Astrocyte (in vitro differentiated cells and primary cell): ENCODE data around the gene EVI5L.

ENCODE experiments used
- CTCF ChIP-seq: IDR thresholded peaks from 2 replicates; pipeline ENCODE4 v1.5.1; 2011; ENCODE audit warnings: low read depth, mild to moderate bottlenecking, inconsistent platforms, low read length, moderate library complexity; ENCODE audit not compliant: insufficient read depth
- EZH2 ChIP-seq: IDR thresholded peaks from 2 replicates; pipeline ENCODE4 v1.6.1; 2012; ENCODE audit warnings: mild to moderate bottlenecking, low read length, inconsistent platforms; ENCODE audit not compliant: insufficient read depth

DNA sequence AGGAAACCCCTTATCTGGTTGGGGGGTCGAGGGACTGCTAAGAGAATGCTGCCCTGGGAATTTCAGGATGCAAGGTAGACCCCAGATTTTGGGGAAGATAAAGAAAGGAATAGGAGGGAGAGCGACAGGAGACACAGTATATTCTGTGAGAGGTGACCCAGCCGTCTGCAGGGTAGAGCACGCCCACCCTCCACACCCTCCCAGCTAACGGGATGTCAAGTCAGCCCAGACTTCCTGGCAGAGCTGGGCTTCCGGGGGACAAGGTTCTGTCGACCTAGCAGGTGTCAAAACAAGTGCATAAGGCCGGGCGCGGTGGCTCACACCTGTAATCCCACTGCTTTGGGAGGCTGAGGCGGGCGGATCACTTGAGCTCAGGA, 44.9 kb downstream of the EVI5L start:
- no peak for TF ChIP-seq CTCF
- TF ChIP-seq EZH2, result no peak
